A172 (cell line): ENCODE results near the gene USP32. TPM values are rescaled to one million over a fixed set of nuclear protein-coding genes. Genes with fewer than 3 reads are reported as not detected.
A peak's percentile ranks its signal among the peaks of the same experiment; 100 is the strongest.
"Not testable (repeated sequence)": the region's sequence is repeated elsewhere in the genome, so short reads cannot be mapped to it uniquely, and the experiment has no call there.

Source experiments
- DNase-seq: peaks from one replicate; pipeline ENCODE4 v3.0.0-alpha.2; 2015; ENCODE audit warnings: low spot score
- total RNA-seq: library from RNA; depleted of rRNA; stranded (reverse); fragments of >200 nt; shearing (Covaris generic); gene quantifications from 2 replicates; pipeline ENCODE4 v1.2.3, GENCODE V29; 2014

USP32 gene
- total RNA-seq, 1 experiment from 2014 or later, result 39.0 TPM

DNA sequence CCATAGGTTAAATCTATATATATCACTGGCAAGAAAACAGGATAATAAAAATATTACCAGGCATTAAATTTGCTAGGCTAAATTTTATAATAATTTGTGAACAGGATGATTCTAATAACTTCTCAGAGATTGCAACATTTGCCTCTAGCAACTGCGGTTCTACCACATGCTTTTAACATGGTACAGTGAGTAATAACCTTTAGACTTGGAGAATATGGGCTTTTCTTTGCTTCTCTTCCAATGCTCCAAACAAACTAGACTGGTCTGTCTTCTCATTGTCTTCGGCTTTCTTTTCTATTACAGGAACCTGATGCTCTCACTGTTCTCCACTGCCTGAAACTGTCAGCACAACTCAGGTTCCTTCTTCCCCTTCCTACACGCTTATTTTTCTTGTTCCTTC lies 161.6 kb downstream of the USP32 start:
- no peak for DNase-seq

DNA sequence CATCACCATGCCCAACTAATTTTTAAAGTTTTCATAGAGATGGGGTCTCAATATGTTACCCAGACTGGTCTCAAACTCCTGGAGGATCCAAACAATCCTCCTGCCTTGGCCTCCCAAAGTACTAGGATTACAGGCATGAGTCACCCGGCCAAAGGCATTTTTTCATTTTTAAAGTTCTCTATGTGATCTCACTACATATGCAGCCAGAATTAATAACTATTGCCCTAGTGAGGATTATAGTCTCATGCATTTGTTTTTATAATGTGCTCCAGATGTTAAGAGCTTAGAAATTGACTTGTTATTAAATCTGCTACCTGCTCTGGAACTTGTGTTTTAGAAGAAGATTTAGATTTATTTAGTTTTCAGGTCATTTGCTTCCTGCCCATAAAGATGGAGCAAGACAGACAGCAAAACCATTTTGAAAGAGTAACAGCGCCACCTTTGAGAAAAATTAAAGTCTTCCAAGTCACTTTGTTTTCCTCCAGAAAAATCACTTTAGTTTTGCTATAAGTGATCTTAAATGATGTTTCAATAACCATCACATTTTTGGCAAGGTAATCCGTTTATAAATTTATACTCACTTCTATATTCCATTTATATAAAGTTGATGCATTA lies 162.6 kb downstream of the USP32 start:
- DNase-seq, result peak; percentile 31

DNA sequence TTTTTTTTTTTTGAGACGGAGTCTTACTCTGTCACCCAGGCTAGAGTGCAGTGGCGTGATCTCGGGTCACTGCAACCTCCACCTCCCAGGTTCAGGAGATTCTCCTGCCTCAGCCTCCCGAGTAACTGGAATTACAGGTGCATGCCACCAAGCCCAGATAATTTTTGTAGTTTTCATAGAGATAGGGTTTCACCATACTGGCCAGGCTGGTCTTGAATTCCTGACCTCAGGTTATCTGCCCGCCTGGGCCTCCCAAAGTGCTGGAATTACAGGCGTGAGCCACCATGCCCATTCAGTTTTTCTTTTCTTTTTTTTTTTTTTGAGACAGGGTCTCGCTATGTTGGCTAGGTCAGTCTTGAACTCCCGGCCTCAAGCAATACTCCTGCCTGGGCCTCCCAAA lies 164.7 kb downstream of the USP32 start:
- DNase-seq, result not testable (repeated sequence)

DNA sequence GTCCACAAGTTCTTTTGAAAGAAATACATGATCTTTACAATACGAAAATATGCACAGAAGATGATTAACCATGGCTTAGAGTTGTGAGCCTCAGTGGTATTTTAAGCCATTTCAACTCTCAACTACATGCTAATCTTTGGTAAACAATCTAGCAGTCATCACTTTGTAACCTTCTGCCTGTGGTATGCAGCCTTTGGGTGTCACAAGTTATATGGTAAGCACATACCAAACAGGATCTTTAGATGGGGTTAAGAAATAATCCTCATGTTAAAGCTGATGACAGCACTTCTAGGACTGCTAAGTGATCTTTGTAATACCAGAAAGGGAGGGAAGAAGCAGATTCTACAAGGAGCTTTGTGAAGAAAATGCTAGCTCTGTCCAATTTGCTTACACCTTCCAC lies 167.9 kb downstream of the USP32 start:
- no peak for DNase-seq

DNA sequence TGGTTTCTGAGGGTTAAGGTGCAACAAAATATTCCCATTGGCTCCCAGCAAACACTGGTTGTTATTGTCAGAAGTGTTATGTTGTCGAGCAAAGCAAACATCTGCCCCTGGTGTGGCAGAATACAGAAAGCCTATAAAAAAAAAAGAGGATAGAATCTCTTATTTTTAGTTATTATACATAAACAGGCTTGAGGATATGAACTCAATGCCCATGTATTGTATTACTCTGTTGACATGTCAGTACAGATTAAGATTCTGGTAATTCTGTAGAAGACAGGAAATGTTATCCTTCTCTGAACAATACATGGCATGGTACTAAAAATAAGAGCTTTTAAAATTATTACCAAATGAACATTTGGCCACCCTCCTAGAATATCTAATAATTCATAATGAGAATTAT lies 168.5 kb downstream of the USP32 start:
- DNase-seq, result no peak

DNA sequence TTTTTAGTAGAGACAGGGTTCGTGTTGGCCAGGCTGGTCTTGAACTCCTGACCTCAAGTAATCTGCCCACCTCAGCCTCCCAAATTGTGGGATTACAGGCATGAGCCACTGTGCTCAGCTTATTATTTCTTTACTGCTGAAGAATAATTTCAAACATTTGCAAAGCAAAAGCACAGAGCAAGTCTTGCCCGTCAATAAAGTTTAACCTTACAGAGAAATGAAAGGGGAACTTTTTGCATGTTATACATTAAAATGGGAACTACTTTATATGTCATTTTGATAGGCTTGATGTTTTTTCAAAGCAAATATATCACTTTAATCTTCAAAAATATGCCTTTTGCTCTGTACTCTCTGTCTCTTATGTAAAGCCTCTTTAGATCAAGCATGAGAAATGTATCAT lies 173.2 kb downstream of the USP32 start:
- not testable (repeated sequence) for DNase-seq

DNA sequence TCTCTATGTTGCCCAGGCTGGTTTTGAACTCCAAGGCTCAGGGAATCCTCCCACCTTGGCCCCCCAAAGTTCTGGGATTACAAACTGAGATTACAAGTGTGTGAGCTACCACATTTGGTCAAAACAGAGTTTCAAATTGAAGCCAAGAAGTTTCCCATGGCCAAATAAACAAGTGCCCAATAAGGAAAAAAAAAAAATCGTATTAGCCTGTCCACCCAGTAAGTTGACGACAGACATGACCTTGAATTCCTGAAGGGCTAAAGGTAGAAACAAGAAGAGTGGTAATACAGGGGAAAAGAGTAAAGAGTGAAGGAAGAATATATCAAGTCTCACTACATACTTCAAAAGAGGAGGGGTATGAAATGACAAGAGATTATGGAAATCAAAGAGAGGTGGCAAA lies 176.0 kb downstream of the USP32 start:
- not testable (repeated sequence) for DNase-seq

DNA sequence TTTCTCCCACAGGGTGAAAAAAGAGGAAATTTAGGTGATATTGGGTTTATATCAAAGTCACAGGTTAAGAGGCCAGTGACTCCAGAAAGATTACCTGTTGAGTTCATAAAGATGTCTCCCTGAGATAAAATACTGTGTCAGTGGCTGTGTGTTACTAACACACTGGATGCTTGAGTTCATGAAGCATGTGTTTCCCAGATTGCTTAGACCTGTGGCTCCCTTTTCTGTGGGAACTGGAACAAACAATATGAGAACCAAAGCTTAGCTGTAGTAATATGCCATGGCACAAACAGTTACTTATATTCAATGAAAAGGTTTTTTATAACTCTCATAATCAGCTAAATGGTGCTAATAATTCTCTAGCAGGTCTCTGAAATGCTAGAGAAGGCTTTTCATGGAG lies 180.7 kb downstream of the USP32 start:
- not testable (repeated sequence) for DNase-seq

DNA sequence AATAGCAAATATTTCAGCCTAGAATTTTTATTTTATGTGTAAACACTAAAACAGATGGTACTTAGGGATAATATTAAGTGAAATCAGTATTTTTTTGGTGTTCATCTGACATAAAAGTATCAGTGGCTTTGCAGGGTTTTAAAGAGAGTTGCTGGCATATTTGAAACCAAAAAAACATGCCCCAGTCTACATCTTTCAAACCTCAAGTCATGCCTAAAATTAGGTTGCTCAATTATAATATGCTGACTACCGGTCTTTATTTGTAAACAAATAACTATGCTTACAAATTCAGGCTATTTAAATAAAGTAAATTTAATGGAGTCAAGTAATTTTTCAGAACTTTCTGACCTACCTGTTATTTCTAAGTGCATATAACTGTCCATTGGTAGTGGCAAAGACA lies 183.6 kb downstream of the USP32 start:
- DNase-seq, result not testable (repeated sequence)

DNA sequence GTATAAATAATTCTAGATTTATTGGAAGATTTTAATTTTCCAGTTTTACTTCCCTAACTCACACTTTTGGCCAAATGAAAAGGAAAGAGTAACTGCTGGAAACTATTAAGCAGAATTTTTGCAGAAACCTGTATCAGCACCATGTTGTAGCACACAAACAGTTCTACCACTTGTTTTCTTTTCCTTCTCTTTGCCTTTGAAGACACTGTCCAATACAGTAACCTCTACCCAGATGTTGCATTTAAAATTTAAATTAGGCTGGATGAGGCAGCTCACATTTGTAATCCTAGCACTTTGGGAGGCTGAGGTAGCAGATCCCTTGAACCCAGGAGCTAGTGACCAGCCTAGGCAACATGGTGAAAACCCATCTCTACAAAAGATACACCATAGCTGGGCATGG lies 186.2 kb downstream of the USP32 start:
- not testable (repeated sequence) for DNase-seq

DNA sequence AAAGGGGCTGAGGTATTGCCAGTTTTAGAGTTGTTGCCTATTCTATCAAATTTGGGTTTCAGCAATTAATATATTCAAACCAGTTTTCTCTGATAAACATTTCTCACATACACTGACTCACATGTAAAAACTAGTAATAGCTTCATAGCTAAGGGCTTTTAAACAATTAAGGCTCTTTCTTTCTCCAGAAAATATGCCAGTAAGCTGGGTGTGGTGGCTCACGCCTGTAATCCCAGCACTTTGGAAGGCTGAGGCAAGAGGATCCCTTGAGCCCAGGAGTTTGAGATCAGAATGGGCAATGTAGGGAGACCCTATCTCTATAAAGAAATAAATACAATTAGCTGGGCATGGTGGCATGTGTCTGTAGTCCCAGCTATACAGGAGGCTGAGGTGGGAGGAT lies 193.3 kb downstream of the USP32 start:
- DNase-seq, result not testable (repeated sequence)

DNA sequence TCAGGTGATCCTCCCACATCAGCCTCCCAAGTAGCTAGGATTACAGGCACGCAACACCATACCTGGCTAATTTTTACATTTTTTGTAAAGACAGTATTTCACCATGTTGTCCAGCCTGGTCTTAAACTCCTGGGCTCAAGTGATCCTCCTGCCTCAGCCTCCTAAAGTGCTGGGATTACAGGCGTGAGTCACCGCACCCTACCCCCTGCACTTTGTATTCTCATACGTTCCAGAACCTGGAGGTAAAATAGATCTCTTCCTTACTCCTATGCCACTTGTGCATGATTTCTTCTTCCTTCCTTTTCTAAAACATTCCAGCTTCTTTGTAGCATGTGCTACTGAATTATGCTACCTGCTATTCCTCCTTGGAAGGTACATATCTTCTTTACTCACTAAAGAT lies 197.8 kb downstream of the USP32 start:
- not testable (repeated sequence) for DNase-seq

DNA sequence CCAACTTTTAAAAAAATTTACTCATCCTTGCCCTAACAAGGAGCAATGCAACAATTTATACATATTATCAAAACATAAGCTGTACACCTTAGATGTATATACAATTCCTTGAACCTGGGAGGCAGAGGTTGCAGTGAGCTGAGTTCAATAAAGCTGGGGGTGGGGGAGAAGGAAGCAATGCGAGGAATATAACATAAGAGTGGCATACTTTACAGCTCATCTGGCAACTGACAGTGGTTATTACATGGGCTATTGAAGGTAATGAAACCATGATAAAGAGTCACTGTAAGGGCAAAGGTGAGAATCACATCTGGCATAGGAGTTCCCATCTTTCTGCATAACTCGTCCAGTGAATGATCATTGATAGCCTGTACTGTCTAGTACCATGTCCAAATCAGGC lies 198.5 kb downstream of the USP32 start:
- no peak for DNase-seq

DNA sequence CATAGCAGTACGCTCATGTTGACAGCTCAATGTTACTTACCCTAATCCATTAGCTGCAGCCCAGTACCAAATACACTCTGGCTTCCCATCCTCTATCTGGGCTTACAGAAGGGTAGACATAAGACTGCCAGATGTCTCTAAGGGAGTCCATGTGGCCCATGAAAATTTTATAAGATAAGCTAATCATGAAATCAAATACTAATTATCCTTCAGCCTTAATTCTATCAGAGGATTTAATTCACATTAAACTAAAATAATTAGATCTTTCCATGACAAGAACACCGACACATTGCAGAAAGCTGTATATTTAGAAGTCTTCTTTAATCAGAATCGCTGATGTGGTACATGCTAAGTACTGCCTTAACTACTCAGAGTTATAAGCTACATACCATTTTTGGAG lies 198.9 kb downstream of the USP32 start:
- not testable (repeated sequence) for DNase-seq

DNA sequence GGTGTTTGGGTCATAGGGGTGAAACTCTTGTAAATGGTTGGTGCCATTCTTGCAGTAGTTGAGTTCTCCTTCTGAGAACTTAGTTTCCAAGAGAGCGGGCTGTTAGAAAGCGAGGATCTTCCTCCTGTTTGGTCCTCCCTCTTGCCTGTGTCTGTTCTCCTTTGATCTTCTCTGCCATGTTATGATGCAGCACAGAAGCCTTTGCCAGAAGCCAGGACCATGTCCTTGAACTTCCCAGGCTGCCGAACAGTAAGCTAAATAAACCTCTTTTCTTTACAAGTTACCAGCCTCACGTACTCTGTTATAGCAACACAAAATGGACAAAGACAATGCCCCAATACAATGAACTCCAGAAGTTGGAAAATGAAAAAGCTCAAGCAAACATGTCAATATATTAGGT lies 201.9 kb downstream of the USP32 start:
- not testable (repeated sequence) for DNase-seq

DNA sequence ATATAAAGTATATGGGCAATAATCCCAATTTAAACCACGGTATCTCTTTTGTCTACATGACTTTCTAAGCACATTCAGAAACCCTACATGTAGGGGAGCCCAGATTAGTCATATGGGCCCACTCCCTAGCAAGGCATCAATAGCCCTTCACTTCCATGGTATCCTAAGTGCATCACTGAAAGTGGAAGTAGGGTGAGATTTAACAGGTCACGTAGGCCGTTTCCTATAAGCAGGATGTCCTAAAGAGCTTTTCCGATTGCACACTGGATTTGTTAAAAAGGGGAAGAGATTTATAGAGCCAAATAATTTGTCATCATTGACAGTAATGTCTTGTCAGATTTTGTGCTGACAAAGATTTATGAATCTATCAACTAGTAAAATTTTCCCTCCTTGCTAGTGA lies 203.2 kb downstream of the USP32 start:
- no peak for DNase-seq

DNA sequence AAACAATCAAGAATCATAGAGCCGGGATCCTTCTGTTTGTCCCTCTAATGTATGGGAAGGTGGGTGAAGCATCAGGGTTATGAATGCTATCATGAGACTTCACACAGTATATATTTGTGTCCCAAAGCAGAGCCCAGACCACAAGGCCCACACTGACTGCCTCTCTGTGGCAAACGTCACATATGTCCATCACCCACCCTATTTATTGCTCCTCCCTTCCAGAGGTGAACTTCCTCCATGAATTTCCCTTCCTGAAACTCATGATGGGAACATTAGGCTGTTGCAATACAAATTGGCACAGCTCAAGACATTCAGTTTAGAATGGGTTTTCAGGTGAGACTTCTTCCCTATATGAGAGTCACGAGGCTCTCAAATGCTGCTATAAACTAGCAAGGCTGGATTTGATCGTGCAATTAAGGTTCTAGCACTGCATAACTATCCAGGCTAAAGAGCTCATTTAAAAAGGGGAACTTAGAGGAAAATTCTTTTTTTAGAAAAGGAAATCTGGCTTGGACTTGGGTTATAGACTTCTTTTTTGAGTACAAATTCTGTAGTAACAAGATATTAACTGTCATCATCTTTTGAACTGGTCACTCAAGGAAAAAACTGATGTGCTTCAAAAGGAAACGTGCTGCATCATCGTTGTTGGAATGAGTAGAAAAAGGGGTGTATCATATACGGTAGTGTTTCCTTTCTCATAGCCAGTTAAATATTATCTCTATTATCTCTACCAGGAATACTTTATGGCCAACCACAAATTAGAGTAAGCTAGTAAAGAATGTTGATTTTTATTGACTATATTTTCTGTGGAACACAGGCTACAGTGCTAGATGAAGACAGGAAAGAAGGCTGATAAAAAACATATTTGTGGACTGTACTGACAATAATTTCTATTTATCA lies 204.8 kb downstream of the USP32 start:
- DNase-seq, result peak; percentile 75

DNA sequence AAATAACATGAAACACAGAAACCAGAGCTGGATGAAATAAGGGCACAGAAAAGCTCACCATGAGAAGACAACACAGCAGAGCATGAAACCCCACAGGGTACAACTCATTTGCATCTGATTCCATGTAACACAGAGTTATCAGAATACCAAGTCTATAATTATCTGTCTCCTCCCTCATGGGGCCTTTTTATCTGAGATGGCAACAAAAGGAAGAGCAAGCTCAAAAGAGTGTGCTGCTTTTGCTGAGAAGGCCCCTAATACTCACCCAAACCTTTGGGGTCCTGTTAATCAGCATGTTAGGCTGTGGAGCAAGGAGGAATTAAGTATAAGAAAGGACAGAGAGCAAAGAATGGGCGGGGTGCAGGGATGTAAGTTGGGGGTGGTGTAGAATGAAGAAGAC lies 205.6 kb downstream of the USP32 start:
- DNase-seq, result not testable (repeated sequence)

DNA sequence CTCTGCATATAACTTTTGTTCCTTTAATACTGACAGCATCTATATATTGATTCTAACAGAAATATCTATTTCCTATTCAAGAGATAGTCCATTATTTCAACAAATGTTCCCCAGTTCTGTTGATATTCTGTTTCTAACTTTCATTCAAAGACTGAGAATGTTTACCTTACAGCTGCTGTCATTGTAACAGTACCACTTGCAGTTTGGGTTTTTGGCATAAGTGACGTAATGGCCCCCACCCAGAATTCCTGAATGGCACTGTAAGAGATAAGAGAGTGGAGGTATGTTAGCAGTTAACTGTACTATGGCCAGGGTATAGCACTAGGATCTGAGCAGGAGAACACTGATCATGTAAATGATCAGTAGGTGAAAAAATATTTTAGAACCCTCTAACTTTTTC lies 211.6 kb downstream of the USP32 start:
- not testable (repeated sequence) for DNase-seq

DNA sequence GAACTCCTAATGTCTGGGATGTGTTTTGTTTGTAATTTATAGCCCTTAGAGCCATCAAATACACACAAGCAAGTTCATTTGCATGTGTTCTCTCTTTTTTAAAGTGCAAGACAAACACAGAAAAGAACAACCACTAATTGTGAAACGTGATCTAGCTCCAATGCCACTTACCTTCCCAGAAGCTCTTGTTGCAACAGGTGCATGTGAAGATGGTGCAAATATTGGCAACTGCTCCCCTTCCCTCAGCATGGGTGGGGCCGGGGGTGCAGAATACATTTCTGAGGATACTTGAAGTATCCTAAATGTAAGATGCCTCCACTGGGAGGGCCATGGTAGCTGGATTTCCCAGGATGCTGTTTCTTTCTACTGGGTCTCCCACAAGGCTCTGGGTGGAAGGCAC lies 213.8 kb downstream of the USP32 start:
- not testable (repeated sequence) for DNase-seq

DNA sequence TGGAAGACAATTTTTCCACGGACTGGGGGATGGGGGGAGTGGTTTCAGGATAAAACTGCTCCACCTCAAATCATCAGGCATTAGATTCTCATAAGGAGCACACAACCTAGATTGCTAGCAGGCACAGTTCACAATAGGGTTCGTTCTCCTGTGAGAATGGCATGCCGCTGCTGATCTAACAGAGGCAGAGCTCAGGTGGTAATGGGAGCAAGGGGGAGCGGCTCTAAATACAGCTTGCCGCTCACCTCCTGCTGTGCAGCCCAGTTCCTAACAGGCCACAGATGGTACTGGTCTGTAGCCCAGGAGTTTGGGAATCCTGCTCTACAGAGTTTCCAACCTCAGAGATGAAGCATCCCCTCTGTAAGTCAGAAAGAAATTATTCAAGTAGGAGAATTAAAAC lies 215.2 kb downstream of the USP32 start:
- not testable (repeated sequence) for DNase-seq

DNA sequence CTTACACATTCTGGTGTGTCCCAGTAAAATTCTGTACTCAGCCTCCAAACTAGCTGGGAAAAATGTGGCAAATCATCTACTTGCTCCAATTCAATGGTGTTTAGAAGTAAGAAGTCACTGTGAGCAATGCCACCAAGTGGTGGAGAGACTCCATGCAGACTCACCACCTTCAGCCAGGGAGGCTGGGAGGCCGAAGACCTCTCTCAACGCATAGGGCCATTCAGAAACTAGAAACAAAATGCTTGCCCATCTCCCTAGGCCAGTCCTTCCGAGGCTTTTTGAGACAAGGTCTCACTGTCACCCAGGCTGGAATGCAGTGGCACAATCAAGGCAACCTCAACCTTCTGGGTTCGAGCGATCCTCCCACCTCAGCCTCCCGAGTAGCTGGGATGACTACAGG lies 217.2 kb downstream of the USP32 start:
- DNase-seq, result not testable (repeated sequence)

DNA sequence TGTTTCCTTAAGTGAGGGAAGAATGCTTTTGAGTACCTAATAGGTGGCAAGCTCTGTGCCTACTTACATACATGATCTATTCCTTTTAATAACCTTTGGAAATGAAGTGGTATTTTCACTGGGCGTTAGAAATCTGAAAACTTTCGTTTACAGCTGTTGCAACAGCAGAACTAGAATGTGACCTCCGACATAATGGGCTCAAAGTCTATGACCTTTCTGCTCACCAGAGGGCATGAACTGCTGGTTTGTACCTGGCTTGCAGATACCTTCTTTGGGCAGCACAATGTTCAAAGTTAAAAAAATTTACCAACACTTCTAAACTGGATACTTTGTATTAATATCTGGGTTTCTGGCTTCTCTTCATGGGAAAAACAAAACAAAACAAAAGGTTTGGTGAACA lies 217.9 kb downstream of the USP32 start:
- no peak for DNase-seq
